HG02840 (cell line): Measurements from ENCODE around the gene XPO4.

Experiments used
- ATAC-seq: cut with Tn5 transposase; IDR thresholded peaks from one replicate; pipeline ENCODE4 v1.9.1; 2021; ENCODE audit warnings: mild to moderate bottlenecking, moderate library complexity, moderate number of reproducible peaks; ENCODE audit not compliant: unreplicated experiment, low FRiP score

XPO4 gene

GRCh38 chr13:20831254-20831653 is 71.3 kb downstream of the XPO4 start:
- no peak for ATAC-seq

DNA sequence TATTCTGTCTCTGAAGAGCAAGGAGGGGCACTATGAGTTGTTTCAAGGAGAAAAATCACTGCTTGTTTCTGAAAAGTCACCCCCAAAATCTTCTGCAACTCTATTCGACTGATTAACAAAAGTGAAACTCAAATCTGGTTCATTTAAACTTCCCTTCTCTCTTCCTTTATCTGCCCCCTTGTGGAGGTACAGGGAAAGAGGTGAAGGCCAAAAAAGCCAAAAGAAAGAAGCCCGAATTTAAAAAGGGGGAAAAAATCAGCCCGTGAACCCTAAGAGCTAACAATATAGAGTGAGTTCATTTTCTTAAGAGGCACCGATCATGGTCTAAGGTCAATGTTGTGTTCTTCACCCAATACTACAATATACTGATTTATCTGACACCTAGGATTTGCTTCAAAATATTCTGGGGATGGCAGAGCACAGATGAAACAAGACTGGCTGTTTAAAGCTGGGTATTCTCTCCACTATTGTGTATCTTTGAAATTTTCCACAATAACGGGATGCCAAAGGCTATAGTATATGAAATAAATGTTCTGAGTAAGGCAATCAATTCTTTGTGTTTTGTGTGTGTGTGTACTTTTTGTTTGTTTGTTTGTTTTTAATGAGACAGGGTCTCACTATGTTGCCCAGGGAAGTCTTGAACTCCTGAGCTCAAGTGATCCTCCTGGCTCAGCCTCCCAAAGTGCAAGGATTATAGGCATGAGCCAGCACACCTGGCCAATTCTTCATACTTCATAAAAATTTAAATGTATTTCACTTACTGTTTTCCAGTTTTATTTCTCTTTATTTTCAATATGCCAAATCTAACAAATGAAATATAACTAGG is 73.8 kb downstream of the XPO4 start:
- no peak for ATAC-seq

DNA sequence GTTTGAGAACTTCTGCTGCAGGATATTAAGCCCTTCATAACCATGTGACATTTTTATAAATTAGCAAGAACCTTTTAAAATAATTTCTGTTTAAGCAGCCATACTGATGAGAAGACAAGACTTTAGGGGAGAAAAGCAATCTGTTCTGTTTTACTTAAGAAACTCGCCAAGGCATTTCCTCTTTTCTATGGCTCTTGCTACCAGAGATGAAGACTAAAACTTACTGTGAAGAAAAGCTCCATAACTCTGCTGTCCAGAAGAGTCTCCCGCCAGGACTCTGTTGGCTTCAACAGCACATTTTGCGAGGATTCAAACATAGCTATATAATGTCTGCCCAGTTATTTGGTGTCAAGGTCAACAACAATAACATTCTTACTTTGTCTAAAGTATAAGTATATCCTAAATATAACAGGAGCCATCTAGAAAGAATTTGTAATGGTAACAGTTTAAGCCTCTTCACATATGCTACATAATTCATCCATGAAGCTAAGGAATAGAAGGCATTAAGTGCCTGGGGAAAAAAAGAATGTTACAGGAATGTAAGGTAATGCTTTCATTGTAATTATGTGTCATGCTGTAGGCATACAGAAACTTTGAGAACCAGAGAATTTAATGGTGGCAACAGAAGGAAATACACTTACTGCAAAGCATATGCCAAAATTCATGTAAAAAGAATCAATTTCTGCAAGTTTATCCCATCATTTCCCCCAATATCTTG is 75.5 kb downstream of the XPO4 start:
- ATAC-seq: no peak

DNA sequence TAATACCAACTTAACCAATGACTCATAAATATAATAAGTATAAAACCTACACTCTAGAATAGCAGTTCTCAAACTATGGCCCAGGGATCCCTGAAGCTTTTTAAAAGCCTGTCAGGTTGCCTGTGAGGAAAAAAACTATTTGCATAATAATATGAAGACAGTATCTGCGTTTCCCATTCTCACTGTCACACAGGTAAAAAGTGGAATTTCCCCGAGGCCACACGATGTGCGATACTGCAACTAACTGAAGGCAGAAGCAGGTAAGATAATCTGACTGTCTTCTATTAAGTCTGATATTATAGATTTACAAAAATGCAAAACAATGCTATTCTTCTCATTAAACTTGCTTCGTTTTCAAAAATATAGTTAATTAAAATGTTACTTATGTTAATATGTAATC is 76.2 kb downstream of the XPO4 start:
- ATAC-seq: no peak

DNA sequence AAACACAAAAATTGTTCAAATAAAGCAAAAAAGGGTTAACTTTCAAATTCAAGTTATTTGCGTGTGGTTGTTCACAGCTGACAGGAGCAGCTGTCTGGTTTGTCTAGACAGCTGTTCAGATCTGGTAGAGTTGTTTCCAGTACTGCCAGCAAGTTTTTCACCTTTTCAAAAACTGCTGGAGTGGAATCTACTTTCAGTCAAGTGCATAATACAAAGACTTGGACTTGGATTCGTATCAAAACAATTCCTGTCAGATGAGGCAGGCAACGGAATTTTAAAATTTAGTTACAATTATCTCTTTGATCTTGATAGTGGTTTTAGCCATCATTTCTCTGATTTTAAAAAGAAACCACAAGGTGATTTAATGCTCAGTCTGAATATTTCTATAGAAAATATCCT is 77.1 kb downstream of the XPO4 start:
- ATAC-seq: no peak

DNA sequence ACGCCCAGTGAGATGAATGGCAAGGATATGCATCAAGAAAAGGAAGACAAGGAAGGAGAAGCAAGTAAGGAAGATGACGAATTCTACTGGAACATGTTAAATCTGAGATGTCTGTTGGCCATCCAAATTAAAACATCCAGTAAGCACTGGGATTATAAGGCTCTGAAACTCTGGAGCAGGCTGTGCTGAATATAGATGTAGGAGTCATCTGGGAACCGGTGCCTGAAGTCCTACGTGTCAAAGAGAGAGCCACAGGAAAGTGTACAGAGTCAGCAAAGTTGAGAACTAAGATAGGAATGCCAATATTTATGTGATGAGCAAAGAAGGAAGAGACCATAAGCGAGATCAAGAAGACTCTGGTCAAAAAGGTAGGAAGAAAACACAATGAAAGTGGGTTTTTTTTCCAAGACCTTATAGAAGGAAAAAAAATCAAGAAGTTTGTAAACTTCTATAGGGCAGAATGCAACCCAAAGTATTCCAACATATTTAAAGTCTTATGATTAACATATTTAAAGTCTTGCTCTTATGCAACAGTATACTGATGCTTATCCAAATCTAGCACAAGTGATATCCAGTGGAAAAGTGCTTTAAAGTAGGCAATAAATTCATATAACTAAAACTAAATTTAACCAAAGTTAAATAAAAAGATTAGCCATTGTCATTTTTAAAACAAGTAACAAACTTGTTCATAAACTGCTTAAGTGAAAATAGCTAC is 77.6 kb downstream of the XPO4 start:
- ATAC-seq: no peak

DNA sequence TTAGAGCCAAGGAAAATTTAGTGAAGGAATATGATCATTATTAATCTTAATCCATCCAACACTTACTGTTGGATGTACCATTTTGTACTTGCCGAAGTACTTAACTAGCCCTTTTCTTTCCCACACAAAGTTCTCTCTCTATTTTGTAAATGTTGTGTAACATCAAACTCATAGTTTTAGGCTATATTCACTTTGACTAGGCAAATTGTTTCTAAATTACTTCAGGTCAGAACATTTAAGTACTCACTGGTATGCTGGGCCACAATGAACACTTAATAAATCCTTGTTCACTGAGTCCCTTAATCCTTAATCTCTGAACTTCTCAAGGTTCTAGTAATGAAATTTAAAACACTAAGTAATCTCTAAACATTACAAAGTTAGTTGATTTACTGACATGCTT is 79.5 kb downstream of the XPO4 start:
- no peak for ATAC-seq

GRCh38 chr13:20822406-20822805 is 80.1 kb downstream of the XPO4 start:
- no peak for ATAC-seq

- ATAC-seq: no peak
Observed at GRCh38 chr13:20819715-20820114, 82.8 kb downstream of the XPO4 start.

GRCh38 chr13:20815464-20815863 is 87.1 kb downstream of the XPO4 start:
- ATAC-seq: no peak

DNA sequence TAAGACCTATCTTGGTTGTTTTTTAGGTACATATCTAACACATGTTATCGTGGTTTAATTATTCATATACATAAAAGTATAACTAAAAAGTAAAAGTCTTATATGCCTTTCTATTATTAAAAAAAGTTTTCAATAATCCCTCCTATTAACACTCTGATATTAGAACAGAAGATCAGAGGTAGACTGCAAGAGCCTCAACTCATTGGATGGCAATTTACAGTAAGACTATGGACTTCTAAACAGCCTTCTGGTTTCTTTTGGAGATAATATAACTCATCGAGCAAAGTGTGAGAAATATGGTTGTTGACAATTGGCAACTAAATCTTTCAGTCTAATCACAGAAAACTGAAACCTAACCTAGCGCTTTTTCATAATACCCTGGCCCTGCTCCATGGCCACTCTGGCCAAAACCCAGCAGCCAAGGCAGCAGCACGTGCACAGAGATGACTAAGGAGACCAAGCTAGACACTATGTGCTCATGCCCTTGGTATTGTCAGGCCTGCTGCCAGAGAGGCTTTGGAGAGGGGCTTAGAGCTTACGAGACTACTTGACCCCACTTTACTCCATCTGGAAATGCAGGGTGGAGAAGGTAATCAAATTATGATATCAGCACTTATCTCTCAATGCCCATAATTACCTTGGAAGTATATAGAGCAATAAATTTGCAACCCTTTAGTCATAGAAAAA is 88.2 kb downstream of the XPO4 start:
- no peak for ATAC-seq

DNA sequence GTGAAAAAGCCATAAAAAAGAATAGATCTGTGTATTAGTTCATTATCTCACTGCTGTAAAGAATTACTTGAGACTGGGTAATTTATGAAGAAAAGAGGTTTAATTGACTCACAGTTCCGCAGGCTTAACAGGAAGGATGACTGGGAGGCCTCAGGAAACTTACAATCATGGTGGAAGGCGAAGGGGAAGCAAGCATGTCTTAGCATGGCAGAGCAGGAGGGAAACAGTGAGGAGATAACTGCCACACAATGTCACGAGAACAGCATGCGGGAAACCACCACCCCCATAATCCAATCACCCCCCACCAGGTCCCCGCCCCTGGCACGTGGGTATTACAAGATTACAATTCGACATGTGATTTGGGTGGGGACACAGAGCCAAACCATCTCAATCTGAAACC is 89.7 kb downstream of the XPO4 start:
- ATAC-seq: no peak

DNA sequence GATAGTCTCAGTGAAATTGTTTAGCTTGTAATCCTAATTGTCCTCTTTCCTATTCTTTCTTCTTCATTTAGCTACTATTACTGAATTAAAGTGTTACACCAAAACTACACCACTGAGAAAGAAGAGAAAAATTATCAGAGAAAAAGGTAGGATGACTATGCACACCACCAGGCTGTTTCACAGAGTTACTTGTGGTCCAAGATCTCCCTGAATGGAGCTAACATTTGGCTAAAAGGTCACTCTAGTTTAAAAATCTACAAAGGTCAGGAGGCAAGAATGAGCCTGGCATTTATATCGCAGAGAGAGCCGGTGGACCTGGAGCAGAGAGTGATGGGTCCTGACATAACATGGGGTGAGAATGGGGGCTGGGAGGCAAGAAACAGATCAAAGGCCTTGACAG is 91.7 kb downstream of the XPO4 start:
- ATAC-seq: no peak

DNA sequence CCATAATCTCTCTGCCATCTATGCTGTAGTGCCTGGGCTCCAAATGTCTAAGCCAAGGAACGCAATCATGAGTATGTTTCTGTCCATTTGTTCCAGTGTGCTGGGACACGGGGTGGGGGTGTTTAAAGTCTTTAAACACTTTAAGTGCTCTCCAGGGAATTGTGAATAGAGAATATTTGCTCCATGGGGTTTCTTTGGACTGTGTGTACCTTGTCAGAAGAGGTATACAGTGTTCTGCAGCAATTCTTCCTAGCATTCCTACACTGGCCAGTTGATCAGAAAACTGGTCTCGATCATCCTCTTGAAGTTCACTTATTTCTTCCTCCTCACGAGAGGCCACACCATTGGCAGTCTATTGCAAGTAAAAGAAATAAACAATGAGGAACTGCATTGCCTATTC is 93.7 kb downstream of the XPO4 start:
- no peak for ATAC-seq

GRCh38 chr13:20803180-20803965 is 99.2 kb downstream of the XPO4 start:
- ATAC-seq: no peak

- ATAC-seq: no peak
Observed at GRCh38 chr13:20801707-20802106, 100.8 kb downstream of the XPO4 start.

GRCh38 chr13:20799726-20800416 is 102.7 kb downstream of the XPO4 start:
- no peak for ATAC-seq

DNA sequence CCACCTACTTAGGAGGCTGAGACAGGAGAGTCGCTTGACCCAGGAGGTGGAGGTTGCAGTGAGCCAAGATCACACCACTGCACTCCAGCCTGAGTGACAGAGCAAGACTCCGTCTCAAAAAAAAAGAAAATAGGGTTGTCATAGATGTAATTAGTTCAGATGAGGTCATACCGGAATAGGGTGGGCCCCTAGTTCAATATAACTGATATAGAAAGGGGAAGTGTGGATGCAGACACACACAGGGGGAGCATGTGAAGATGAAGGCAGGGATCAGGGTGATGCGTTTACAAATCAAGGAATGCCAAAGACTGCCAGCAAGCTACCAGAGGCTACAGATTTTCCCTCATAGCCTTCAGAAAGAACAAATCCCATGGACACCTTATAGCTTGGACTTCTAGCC is 104.5 kb downstream of the XPO4 start:
- no peak for ATAC-seq

- no peak for ATAC-seq
Observed at GRCh38 chr13:20796791-20797508, 105.6 kb downstream of the XPO4 start.
